ENCODE measurements around the gene DDI2.

DNA sequence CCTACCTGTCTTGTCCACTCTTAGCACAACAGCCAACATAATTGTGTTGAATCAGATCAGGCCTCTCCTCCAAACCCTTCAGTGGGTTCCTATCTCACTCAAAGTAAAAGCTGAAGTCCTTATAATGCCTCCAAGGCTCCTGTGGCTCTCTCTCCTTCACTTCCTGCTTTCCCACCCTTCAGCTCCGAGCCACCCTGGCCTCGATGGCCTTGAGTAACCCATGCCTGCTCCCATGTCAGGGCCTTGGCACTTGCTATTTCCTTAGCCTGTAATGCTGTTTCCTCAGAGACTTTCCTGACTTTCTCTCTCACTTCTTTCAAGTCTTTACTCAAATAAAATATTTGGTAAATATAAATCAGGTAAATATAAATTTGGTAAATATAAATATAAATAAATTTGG is 58.8 kb downstream of the DDI2 start:
- TF ChIP-seq, protein P1, sequence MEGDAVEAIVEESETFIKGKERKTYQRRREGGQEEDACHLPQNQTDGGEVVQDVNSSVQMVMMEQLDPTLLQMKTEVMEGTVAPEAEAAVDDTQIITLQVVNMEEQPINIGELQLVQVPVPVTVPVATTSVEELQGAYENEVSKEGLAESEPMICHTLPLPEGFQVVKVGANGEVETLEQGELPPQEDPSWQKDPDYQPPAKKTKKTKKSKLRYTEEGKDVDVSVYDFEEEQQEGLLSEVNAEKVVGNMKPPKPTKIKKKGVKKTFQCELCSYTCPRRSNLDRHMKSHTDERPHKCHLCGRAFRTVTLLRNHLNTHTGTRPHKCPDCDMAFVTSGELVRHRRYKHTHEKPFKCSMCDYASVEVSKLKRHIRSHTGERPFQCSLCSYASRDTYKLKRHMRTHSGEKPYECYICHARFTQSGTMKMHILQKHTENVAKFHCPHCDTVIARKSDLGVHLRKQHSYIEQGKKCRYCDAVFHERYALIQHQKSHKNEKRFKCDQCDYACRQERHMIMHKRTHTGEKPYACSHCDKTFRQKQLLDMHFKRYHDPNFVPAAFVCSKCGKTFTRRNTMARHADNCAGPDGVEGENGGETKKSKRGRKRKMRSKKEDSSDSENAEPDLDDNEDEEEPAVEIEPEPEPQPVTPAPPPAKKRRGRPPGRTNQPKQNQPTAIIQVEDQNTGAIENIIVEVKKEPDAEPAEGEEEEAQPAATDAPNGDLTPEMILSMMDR (IDR thresholded peaks at IDR 0.05): no peak
- TF ChIP-seq EP300 (IDR thresholded peaks at IDR 0.05): no peak

All from tibial nerve (tissue), 4 donors.